ENCODE results near the gene TMCC1.
"Not testable (repeated sequence)": the region's sequence is repeated elsewhere in the genome, so short reads cannot be mapped to it uniquely, and the experiment has no call there.

Gene TMCC1

GRCh38 chr3:129613367-129613740 is 280.2 kb downstream of the TMCC1 start:
- no peak overlapping the region for H3K27ac ChIP-seq
- ChIA-PET POLR2A (ENCODE audit: low non-redundant PET) (no interaction called here), CTCF (no interaction called here)
- no peak for TF ChIP-seq CTCF (conservative IDR thresholded peaks at IDR 0.05; ENCODE audit: low read depth)
- DNase-seq (ENCODE audit: low spot score) = no peak

GRCh38 chr3:129612534-129613366 is 280.8 kb downstream of the TMCC1 start:
- no peak overlapping the region for H3K27ac ChIP-seq
- no peak for TF ChIP-seq CTCF (conservative IDR thresholded peaks at IDR 0.05; ENCODE audit: low read depth)
- ChIA-PET POLR2A (ENCODE audit: low non-redundant PET) (interaction anchor here (0.5 kb wide), 1 partner anchor 236 kb away, joined by 5 read pairs; no protein-coding TSS in a partner anchor), CTCF (interaction anchor here (0.5 kb wide), 1 partner anchor 9 kb away, joined by 4 read pairs; no protein-coding TSS in a partner anchor)
- DNase-seq (ENCODE audit: low spot score) = no peak

GRCh38 chr3:129611812-129612533 is 281.5 kb downstream of the TMCC1 start:
- no peak for TF ChIP-seq CTCF (conservative IDR thresholded peaks at IDR 0.05; ENCODE audit: low read depth)
- ChIA-PET CTCF (no interaction called here), POLR2A (ENCODE audit: low non-redundant PET) (no interaction called here)
- no peak for DNase-seq (ENCODE audit: low spot score)
- no peak overlapping the region for H3K27ac ChIP-seq

- no peak overlapping the region for H3K27ac ChIP-seq
- POLR2A ChIA-PET (ENCODE audit: low non-redundant PET) = no interaction called here
- no peak for TF ChIP-seq CTCF (conservative IDR thresholded peaks at IDR 0.05; ENCODE audit: low read depth)
- CTCF ChIA-PET = no interaction called here
- no peak for DNase-seq (ENCODE audit: low spot score)
These were observed 282.1 kb downstream of the TMCC1 start for GRCh38 chr3:129611446-129611800.

GRCh38 chr3:129610794-129611445 is 282.6 kb downstream of the TMCC1 start:
- POLR2A ChIA-PET (ENCODE audit: low non-redundant PET); DNase-seq (ENCODE audit: low spot score); H3K27ac ChIP-seq; CTCF ChIA-PET: not testable (repeated sequence)

GRCh38 chr3:129610276-129610675 is 283.2 kb downstream of the TMCC1 start:
- H3K27ac ChIP-seq = no peak overlapping the region
- ChIA-PET POLR2A (ENCODE audit: low non-redundant PET) (no interaction called here), CTCF (no interaction called here)
- no peak for TF ChIP-seq CTCF (conservative IDR thresholded peaks at IDR 0.05; ENCODE audit: low read depth)
- DNase-seq (ENCODE audit: low spot score) = no peak

Data from RWPE1 (cell line).